NCI-H1417 treated with DMSO at 0.1 percent for 48 hours (cell line): Measurements from ENCODE around the gene ARHGAP40.

Experiments
- DNase-seq: peaks from one replicate; lab custom pipeline; 2025; lab: John Stamatoyannopoulos, UW

The ARHGAP40 gene

GRCh38 chr20:38650010-38650409 lies 48.4 kb downstream of the ARHGAP40 start:
- no peak for DNase-seq

GRCh38 chr20:38651154-38651553 lies 49.5 kb downstream of the ARHGAP40 start:
- no peak for DNase-seq

GRCh38 chr20:38651562-38651961 lies 50.0 kb downstream of the ARHGAP40 start:
- DNase-seq: no peak

- no peak for DNase-seq
Measured at GRCh38 chr20:38652995-38653394, 51.4 kb downstream of the ARHGAP40 start.

- no peak for DNase-seq
Measured at GRCh38 chr20:38657390-38657789, 55.8 kb downstream of the ARHGAP40 start.

DNA sequence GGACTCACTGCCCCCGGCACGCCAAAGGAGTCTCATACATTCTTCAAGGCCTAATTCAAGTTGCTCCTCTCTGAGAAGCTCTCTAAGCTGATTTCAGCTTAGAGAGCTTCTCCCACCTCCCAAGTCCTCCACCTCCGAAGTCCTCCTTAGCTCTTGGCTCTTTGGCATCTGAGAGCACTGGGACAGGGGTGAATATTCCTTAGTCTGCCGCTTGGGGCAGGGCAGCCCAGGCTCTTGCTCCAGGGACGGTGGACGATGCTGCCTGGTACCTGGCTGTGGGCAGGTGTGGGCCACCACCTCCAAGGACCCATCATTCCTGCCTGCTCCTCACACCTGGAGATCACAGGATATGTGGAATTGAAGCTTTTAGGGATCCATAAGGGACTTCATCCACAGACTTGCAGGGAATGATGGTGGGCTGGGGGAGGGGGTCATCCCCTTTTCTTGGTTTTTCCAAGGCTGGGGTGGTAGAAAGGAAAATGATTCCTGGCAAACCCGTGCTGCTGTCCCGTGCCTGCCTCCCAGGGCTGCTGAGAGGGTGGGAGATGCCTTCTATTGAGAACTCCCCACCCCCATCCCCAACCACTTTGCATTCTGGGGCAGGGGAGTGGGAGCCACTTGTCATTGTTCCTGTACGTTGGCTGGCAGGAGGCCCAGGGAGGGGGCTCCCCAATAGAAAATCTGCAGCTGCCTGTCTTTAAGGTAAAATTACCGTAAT lies 57.4 kb downstream of the ARHGAP40 start:
- peak; percentile 56 for DNase-seq

DNA sequence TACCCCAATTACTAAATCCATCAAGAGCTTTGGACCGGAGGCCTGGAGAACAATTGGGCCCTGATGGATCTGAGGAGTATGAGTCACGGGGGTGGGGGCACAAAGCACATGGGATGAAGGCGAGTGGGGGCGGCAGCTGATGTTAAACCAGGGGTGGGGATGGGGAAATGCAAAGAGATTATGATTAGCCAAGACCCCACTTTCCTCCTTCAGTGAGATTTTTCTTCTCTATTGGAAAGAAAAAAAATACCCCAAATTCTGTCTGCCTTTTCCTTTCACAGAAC lies 57.9 kb downstream of the ARHGAP40 start:
- no peak for DNase-seq

DNA sequence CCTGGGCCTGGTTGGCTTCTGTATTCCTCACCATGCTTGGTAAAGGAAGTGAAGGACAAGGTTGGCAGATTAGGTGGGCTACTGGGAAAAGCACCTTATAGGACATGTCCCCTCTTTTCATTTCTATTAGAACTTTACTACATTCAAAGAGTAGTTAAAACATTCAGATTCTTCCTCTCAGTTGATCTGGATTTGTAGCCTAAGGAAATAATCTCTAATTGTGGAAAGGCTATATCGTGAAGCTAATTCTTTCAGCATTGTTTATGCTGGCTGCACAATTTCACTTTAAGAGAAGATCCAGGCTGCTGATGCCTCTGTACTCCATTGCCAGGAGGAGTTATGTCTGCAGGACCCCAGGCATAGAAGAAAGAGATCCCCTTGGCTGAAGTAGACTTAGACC lies 58.8 kb downstream of the ARHGAP40 start:
- no peak for DNase-seq

- no peak for DNase-seq
Measured at GRCh38 chr20:38663660-38664059, 62.1 kb downstream of the ARHGAP40 start.

DNA sequence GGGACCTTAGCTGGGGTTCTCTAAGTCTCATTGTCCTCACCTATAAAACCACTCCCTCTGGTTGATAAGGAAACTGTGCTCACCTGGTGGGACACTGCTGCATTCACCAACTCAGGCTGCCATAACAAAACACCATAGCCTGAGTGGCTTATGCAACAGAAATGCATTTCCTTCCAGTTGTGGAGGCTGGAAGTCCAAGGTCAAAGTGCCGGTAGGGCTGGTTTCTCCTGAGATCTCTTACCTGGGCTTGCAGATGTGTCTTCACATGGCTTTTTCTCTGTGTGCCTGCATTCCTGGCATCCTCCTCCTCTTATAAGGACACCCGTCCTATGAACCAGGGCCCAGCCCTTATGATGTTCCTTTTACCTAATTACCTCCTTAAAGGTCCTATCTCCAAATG lies 62.7 kb downstream of the ARHGAP40 start:
- no peak for DNase-seq

DNA sequence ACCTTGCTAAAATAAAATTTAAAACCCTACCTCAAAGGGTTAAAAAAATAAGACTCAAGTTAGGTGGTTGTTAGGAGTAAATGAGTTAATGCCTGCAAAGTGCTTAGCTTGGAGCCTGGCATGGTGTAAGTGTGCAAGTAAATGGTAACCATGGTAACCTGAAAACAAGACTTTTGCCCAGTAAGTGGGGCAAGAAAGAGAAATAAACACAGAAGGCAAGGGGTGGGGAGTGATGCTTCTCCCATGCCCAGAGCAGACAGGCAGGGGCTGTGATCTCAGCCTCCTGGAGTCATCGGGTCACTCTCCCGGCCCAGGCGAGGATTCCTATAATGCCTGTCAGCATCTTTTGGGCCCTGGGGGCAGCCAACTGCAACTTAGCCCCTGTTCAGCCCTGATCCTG lies 63.5 kb downstream of the ARHGAP40 start:
- DNase-seq: no peak

- DNase-seq: no peak
Measured at GRCh38 chr20:38665506-38666285, 64.1 kb downstream of the ARHGAP40 start.

- no peak for DNase-seq
Measured at GRCh38 chr20:38667417-38667956, 65.9 kb downstream of the ARHGAP40 start.

DNA sequence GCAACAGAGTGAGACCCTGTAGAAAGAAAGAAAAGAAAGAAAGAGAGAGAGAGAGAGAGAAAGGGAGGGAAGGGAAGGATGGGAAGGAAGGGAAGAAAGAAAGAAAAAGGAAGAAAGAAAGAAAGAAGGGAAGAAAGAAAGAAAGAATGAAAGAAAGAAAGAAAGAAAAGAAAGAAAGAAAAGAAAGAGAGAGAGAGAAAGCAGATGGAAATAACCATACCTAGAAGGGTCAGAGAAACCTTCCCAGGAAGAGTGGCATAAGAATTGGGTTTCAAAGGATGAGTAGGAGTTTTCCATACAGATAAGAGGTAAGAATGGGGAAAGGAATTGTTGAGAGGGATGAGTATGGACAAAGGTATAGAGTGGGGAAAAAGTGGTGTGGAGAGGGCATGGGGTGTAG lies 68.1 kb downstream of the ARHGAP40 start:
- DNase-seq: no peak

DNA sequence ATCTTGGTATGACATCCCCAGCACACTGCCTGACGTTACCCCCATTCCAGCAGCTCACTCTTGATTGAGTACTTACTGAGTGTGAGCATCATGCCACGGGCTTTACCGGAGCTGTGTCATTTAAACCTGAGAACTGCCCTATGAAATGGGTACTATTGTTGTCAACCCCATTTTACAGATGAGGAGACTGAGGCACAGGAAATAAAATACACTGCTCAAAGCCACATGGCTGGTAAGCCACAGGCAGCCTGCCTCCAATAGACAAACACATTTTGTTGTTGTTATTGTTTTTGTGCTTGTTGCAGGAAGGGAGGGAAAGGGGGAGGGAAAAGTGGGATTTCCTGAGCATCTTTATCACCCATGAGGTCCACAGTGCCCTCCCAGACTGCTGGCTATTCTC lies 69.2 kb downstream of the ARHGAP40 start:
- no peak for DNase-seq

GRCh38 chr20:38671186-38671585 lies 69.6 kb downstream of the ARHGAP40 start:
- DNase-seq: peak; percentile 58

- DNase-seq: no peak
Measured at GRCh38 chr20:38671701-38672292, 70.2 kb downstream of the ARHGAP40 start.

DNA sequence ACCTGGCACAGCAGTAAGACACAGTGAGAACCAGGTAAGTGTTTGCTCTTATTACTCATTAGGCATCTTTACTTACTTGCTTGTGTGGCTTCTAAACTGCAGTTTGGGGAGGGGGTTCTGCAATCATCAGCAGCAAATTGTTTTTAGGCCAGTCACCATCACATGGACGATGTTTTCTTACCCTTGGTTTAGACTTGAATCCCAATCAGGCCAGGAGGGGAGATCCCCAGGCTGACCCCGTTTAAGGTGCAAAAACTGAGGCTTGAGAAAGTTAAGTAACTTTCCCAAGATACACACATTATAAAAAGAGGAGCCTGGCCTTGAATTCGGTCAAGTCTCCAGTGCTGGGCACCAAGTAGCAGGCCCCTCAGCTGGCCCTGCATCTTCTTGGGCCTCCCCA lies 70.9 kb downstream of the ARHGAP40 start:
- DNase-seq: no peak

DNA sequence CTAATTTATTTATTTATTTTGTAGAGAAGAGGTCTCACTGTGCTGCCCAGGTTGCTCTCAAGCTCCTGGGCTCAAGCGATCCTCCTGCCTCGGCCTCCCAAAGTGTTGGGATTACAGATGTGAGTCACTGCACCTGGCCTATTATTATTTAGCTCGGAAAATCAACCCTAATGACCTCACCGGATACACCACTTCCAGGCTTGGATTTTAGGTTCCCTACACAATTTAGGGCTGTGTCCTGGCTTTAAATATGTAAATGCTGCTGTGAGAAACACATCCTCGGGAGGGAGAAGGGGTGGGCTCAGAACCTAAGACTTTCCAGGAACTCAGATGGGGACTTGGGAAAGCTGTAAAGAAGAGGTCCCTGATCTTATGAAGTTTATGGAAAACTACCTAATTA lies 71.7 kb downstream of the ARHGAP40 start:
- no peak for DNase-seq

DNA sequence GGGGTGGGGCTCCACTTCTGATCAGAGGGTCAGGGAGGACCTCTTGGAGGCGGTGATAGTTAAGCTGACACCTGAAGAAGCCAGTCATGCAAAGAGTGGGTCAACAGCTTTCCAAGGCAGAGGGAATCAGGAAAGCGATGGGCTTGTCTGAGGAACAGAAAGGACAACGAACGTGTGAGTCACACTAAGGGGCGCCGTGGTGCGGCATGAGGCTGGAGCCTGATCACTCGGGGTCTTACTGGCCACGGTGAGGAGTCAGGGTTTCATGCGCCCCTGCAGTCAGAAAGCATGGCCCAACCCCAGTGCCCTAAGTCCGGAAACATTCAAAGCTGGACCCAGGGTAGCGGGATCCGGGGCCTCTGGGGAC lies 72.1 kb downstream of the ARHGAP40 start:
- no peak for DNase-seq

DNA sequence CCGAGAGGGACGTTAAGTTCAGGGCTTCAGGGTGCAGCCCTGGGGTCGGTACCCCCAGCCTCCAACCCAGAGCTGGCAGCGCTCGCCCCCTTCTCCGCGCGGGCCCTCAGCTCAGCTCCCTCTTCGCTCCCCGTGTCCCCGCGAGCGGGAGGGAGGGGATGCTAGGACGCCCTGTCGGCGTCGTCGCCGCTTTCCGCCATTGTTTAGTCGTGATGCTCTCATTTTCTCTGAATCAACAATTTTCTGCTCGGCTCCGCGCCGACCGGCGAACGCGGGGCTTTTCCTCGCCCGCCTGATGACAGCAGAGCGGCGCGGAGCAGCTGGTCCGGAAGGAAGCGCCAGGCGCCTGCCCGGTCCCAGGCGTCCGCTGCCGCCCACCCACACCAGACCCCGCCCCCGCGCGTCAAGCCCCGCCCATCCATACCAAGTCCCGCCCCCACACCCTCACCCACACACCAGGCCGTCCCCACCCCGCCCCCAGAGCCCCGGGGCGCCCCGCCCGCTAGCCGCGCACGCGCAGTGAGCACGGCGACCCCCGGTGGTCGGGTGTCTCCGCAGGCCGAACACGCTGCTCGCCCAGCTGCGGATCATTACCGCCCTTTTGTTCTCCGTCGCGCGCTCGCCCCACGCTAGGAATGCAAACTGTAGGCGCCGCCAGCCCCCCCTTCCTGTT lies 72.6 kb downstream of the ARHGAP40 start:
- DNase-seq: no peak

DNA sequence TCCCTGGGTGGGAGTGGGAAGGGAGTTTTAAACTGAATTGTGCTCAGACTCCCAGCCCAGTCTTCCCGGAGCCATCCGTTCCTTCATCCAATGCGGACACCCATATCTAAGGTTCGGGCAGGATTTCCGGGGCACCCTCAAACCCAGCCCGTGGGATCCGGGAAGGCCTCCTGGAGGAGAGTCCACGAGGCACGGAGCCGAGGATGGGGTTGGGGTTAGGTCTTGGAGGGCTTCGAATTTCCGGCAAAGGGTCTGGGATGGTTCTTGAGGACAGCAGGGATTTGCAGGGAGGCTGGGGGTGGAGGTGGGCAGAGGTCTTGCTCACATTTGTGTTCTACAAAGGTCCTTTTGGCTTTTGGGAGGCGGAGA lies 73.1 kb downstream of the ARHGAP40 start:
- no peak for DNase-seq

GRCh38 chr20:38676576-38676975 lies 75.0 kb downstream of the ARHGAP40 start:
- no peak for DNase-seq
